MM.1S (cell line): ENCODE measurements around the gene SLC1A1.

Experiments used
- CTCF ChIP-seq: fragments of 300-600 bp; sonication (generic); IDR thresholded peaks from 2 replicates; pipeline ENCODE4 v1.5.1; 2016; ENCODE audit warnings: antibody characterized with exemption, low read length, mixed read lengths
- EZH2 ChIP-seq: fragments of 300-600 bp; sonication (generic); optimal IDR thresholded peaks from 2 replicates; pipeline ENCODE3; 2017; ENCODE audit warnings: low read depth, mild to moderate bottlenecking, antibody characterized with exemption, low read length, mixed read lengths
- EZH2phosphoT487 ChIP-seq: fragments of 300-600 bp; sonication (generic); IDR thresholded peaks from 2 replicates; pipeline ENCODE4 v1.6.1; 2018; ENCODE audit warnings: antibody characterized with exemption, low read length

- TF ChIP-seq CTCF (no peak), EZH2 (no peak), EZH2phosphoT487 (no peak)
Measured at GRCh38 chr9:4496497-4496896, 6.2 kb downstream of the SLC1A1 start.
